Stimulated activated CD4-positive, alpha-beta T cell treated with anti-CD3 and anti-CD28 coated beads, Interleukin-4, amount 100 ng/mL, for 48 hours (primary cell): ENCODE data around the gene PITX1.
"Not testable (repeated sequence)": the region's sequence is repeated elsewhere in the genome, so short reads cannot be mapped to it uniquely, and the experiment has no call there.

ENCODE experiments used
- DNase-seq, 2 donors: peaks; one replicate each; pipeline ENCODE4 v3.0.0-alpha.2; 2020; ENCODE audit warnings: low read depth in 2 of 2

The PITX1 gene

DNA sequence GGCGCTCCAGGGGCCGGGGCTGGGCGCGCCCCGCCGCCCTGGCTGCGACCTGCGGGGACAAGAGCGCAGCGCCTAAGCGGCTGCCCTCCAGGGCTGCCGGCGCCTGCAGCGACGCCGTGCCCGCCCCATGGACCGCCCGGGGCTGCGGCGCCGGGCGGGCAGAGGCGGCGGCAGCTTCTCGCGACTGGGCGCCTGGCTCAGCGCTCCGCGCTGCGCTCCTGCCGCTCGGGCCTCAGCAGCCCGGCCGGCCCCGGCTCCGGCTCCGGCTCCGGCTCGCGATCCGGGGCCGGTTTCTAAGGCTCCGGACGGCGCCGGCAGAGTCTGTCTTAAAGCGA lies at the start of gene PITX1:
TSS of gene PITX1 (minus strand) at position 328 of the 335 bp plus-strand sequence. CDS start 347 bp downstream, outside the sequence.
- no peak for DNase-seq

DNA sequence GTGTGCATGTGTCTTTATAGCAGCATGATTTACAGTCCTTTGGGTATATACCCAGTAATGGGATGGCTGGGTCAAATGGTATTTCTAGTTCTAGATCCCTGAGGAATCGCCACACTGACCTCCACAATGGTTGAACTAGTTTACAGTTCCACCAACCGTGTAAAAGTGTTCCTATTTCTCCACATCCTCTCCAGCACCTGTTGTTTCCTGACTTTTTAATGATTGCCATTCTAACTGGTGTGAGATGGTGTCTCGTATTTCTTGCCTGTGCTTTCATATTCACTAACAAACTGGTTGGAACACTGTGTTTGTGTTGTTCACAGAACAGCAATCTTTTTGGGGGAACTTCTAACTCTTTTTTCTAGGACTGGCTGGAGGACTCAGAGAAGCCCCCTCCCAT lies 49.3 kb upstream of the PITX1 start:
- DNase-seq = not testable (repeated sequence)

DNA sequence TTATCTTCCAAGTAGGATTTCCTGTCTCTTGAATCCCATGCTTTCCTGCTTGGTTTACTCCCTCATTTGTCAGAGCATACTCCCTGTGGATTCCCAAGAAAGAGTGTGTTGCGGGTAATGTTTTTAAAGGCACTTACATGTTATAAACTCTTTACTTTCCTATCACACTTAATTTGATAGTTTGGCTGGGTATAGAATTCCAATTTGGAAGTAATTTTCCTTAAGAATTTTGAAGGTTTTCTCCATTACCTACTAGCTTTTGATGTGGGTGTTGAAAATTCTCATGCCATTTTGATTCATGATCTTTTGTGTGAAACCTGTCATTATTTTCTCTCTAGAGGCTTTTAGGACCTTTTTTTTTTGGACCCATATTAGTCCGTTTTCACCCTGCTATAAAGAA lies 47.2 kb upstream of the PITX1 start:
- no peak for DNase-seq

DNA sequence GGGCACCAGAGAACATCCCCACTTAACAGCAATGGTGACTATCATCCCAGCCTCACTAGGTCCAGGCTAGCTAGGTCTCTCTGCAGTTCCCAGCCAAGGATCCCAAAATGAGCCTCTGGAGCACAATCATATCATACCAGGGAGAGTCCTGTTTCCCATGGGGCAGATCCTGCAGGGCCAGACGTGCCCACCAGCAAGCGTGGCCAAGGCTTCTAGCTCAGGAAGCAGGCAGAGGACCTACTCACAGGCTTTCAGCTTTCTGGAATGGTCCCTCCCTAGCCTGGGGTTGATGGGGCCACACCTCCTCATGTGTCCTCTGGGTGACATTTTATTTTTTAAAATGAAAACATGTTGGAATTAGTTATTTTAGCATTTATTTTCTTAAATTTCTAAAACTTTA lies 45.7 kb upstream of the PITX1 start:
- DNase-seq = no peak

GRCh38 chr5:135079099-135079681 lies 45.2 kb upstream of the PITX1 start:
- DNase-seq = no peak

DNA sequence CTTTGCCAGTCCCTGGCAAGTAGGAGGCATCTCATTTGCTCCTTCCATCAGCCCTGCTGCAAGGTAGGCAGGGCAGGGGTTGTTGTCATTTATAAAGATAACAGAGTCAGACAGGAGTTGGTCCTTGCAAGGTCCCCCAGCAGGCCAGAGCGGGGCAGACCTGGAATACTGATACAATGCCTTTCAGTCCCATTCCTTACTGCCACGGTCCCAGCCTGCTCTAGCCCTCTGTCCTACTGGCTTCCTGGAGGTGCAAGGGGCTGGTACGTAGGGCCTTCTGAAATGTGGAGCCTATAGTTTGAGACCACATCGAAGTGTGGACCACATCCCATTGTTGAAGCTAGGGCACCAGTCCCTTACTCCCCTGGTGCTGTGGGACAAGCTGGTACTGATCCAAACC lies 42.8 kb upstream of the PITX1 start:
- DNase-seq = no peak

DNA sequence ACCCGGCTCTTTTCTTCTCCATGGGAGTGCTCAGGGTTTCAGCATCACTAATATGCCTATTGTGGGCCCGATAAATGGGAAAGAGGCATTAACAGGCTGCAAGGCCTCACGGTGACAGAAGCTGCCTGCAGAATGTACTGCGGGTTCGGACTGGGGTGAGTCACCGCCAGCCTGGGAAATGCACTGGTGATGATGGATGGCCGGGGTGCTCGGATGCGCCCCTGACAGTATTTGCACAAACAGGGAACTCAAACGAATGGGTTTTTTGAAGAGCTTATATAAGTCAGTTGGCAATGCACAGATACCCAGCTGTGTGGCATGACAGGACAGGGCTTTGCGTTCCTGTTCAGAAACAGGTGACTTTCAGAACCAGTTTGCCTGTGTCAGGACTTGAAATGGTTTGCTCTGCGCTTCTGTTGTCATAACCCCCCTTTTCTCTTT lies 42.0 kb upstream of the PITX1 start:
- no peak for DNase-seq

- no peak for DNase-seq
Measured at GRCh38 chr5:135075621-135076020, 41.6 kb upstream of the PITX1 start.

DNA sequence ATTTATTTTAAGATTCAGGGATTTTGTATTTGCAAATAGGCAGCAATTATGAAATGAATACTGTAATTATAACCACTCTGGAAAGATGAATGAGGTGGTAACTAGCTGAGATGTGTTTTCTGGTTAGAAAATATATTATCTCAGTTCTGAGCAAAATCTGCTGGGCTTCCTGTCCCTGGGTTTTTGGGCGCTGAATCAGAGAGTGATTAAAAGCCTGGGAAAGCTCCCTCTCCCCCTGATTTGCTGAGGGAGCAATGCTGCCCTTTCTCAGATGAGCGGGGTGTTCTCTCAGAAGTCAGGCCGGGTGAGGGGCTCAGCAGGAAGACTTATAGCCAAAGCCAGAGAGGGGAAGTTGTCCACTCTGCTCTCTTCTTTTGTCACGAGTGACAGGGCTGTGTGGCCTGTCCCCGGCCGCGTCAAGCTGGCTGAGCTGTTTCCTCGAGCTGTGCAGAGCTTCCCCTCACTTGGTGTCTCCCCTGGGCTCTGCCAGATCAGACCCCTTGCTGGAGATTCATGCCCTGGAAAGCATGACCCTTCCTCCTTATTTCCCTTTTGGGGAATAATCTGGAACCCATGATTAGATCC lies 39.8 kb upstream of the PITX1 start:
- DNase-seq = no peak

DNA sequence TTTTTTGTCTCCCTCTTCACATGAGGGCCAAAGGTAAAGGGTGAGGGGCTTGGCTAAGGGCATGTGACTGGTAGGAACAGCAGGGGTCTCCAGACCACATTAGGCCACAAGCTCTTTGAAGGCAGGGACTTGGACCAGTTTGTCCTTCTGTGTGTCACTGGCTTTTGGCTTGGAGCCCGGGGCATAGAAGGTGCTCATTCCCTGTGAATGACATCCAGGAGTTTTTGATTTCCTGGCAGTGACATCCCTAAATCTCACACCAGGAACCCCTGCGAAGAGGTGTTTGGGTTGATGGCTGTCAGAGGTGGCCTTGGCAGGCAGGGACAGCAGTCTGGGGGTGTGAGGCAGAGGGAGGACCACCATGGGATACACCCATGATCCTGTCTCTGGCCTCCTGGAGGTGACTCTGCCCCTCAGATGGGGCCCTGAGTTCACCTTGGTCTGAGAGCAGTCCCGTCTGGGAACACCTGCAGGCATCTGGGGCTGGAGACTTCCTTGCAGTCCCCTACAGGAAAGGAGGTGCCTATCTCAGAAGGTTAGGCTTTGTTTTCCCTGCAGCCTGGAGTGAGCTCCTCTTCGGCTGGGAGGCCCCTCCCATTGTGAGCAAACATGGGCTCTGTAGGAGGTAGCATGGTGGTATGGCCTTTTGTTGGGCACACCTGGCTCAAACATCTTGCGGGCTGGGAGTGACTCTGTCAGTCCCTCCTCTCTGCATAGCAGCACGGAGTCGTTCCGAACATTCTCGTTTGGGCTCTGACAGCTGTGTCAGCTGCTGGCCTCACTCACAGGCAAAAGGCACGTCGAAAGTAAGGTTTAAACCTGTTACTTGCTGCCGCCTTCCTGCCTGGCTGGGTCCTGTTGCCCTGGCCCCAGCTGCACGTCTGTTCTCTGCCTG lies 38.6 kb upstream of the PITX1 start:
- no peak for DNase-seq

DNA sequence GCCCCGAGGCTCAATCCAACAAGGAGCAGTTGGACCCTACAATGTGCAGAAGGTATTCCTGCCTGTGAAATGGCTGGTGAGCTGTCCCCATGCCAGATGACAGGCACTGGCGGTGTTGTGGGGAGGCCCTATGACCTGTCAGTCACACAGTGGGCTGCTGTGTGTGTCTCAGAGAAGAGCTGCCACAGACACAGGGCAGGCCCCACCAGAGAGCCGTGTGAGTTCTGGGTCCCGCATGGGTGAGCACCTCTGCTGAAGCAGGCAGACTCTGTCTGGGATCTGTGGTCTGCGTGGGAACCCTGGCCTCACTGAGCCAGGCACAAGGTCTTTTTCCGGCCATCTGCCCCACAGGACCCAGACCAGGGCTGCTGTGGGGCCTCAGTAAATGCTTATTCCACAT lies 37.3 kb upstream of the PITX1 start:
- no peak for DNase-seq

- DNase-seq = no peak
Measured at GRCh38 chr5:135069895-135070657, 36.0 kb upstream of the PITX1 start.

- DNase-seq = no peak
Measured at GRCh38 chr5:135069016-135069770, 35.2 kb upstream of the PITX1 start.

DNA sequence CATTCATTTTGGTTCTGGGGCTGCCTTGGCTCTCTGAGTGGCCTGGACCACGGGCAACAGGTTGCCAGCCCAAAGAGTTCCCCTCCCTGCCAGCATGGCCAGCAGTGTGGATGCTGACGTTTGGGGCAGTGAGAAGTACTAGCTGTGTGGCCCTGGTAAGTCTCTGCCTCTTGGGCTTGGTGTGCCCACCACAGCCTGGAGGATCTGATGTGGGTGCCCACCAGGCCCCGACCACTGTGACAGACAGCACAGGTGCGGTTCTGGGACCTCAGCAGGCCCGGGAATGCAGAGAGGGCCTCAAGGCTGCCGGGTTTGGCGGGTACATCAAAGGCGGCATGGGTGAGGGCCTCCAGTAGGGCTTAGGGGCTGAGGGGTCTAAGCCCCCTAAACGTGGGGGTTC lies 33.6 kb upstream of the PITX1 start:
- DNase-seq = no peak

- no peak for DNase-seq
Measured at GRCh38 chr5:135066781-135067180, 32.8 kb upstream of the PITX1 start.

DNA sequence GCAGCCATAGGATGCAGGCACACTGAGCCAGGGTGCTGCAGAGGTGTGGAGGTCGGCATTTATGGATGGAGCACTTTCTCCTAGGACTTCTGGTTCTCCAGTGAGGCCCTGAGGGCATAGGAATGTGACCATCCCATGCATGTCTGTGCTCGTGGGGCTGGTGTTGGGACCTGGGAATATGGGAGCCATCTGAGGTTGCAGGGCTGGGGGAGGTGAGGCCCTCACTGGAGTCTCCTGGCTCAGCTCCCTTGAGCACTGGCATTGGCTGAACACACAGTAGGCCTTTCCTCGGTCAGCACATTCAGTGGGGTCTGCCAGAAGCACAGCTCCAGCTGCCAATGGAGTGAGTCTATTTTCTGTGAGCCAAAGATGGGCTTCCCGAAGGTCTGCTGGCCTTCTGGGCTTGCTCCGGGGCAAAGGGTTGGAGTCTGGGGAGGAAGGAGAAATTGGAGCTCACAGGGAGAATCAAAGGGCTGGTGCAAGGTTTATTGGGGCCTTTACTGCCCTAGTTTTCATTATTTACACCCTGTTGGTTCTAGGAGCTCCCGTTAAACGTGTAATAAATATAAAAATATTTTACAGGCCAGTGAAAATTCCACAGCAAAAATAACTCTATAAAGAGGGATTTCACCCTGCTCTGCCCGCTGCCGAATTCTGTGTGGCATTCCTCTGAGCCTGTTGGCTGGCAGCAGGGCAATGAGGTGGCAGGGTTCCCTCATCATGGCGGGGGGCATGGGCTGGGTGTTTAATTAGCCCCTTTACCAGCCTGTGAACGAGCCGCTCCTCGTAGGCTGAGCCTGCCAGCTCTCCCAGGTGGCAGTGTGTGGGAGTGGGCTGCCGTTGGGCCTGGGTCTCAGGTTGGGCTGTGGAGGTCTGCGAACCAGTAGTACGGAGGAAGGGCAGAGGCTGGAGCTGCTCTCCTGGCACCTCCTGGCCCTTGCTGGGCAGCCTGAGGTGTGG lies 31.6 kb upstream of the PITX1 start:
- no peak for DNase-seq

GRCh38 chr5:135064235-135064570 lies 30.2 kb upstream of the PITX1 start:
- no peak for DNase-seq

DNA sequence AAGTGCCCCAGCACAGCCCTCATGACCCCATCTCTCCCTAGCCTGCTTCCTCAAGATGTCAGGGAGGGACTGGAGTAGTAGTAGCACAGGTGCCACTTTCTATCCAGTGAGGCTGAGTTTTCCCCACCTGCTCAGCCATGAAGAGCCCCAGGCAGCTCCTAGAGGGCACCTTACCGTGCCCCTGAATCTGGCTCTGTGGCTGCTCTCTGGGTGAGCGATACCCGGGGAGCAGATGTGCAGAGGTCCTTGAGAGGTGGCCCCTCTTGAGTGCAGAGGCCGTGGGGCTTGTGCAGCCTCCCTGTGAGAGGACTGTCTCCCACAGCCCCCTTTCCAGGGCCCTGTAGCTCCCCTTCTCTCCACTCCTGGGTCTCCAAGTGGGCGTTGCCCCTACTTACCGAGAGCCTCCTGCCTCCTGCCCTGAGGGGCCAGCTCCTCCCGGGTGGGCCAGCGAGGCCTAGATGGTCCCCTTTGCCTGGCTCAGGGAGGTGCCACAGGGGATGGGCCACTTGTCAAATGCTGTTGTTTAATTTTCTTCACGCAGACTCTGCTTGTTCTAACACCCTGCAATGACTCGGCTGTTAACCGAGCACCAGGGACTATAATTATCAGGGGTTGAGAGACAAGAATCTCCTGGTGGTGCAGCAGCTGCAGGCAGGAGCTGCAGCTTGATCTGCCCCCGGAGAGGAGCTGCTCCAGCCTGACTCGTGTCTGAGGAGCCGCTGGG lies 29.6 kb upstream of the PITX1 start:
- no peak for DNase-seq

DNA sequence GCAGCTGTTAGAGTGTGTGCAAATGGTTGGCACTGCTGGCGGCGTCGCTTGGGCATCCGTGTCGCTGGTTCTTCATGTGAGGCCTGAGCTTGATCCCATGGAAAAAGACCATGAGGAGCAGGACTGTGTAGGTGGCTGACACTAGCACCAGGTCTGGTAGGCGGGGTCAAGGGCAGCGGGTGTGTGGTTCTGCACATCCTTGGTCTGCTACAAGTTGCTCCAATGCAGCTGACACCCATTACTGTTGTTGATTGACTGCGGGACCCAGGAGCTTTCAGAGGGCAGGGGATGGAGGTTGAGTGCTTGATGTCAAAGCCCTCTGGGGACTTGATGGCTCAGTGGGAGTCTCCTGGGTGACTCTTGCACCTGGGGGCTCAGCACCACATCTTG lies 29.0 kb upstream of the PITX1 start:
- no peak for DNase-seq
